DMS 273 (cell line): ENCODE data around the gene CD3G.

ENCODE experiments used
- DNase-seq: peaks from one replicate; lab custom pipeline; 2025; ENCODE audit not compliant: unreplicated experiment; lab: John Stamatoyannopoulos, UW

The CD3G gene

GRCh38 chr11:118322721-118323120, 21.4 kb upstream of the CD3G start:
- no peak for DNase-seq

- DNase-seq = no peak
Observed at GRCh38 chr11:118325283-118325682, 18.9 kb upstream of the CD3G start.

- DNase-seq = no peak
Observed at GRCh38 chr11:118328745-118329144, 15.4 kb upstream of the CD3G start.

GRCh38 chr11:118334745-118335144, 9.4 kb upstream of the CD3G start:
- no peak for DNase-seq

- peak; percentile 3 for DNase-seq
Observed at GRCh38 chr11:118338637-118339061, 5.5 kb upstream of the CD3G start.

GRCh38 chr11:118339281-118339961, 4.7 kb upstream of the CD3G start:
- no peak for DNase-seq

GRCh38 chr11:118340449-118340848, 3.7 kb upstream of the CD3G start:
- DNase-seq = no peak

GRCh38 chr11:118341261-118341660, 2.9 kb upstream of the CD3G start:
- DNase-seq = no peak

GRCh38 chr11:118341815-118342489, 2.2 kb upstream of the CD3G start:
- DNase-seq = no peak

GRCh38 chr11:118342503-118343161, 1.5 kb upstream of the CD3G start, which contains the start of gene CD3D:
CD3D (minus strand) TSS chr11:118342705; CDS start chr11:118342607, 98 bp downstream.
- DNase-seq = no peak

- DNase-seq = no peak
Observed at GRCh38 chr11:118343248-118343647, 896 bp upstream of the CD3G start.

- no peak for DNase-seq
Observed at GRCh38 chr11:118349475-118349874, 5.3 kb downstream of the CD3G start.

- DNase-seq = peak; percentile 37
Observed at GRCh38 chr11:118353084-118353710, 9.1 kb downstream of the CD3G start.

GRCh38 chr11:118358071-118358470, 13.9 kb downstream of the CD3G start:
- DNase-seq = no peak

GRCh38 chr11:118359295-118359958, 15.3 kb downstream of the CD3G start, which contains the start of gene UBE4A:
UBE4A (plus strand) TSS chr11:118359600; CDS start chr11:118365081, 5,481 bp downstream.
- DNase-seq = peak; percentile 95

GRCh38 chr11:118364956-118365615, 20.9 kb downstream of the CD3G start:
- DNase-seq = peak; percentile 9

GRCh38 chr11:118366287-118366686, 22.1 kb downstream of the CD3G start:
- peak; percentile 49 for DNase-seq

GRCh38 chr11:118370774-118371173, 26.6 kb downstream of the CD3G start:
- peak; percentile 2 for DNase-seq

- no peak for DNase-seq
Observed at GRCh38 chr11:118373263-118373662, 29.1 kb downstream of the CD3G start.

GRCh38 chr11:118373871-118374270, 29.7 kb downstream of the CD3G start:
- DNase-seq = no peak
